DMS114 treated with DMSO at 0.1 percent for 48 hours (cell line): ENCODE measurements around the gene PLIN3.
"Not testable (repeated sequence)": the region's sequence is repeated elsewhere in the genome, so short reads cannot be mapped to it uniquely, and the experiment has no call there.

Experiments
- DNase-seq: peaks from one replicate; lab custom pipeline; 2025; ENCODE audit not compliant: unreplicated experiment; lab: John Stamatoyannopoulos, UW

PLIN3 gene

GRCh38 chr19:4891066-4891465 is 23.6 kb upstream of the PLIN3 start:
- DNase-seq: no peak

- no peak for DNase-seq
These were observed 21.8 kb upstream of the PLIN3 start for GRCh38 chr19:4889034-4889815.

- not testable (repeated sequence) for DNase-seq
These were observed 20.3 kb upstream of the PLIN3 start for GRCh38 chr19:4887803-4888202.

GRCh38 chr19:4884993-4885392 is 17.5 kb upstream of the PLIN3 start:
- not testable (repeated sequence) for DNase-seq

GRCh38 chr19:4882874-4883273 is 15.4 kb upstream of the PLIN3 start:
- not testable (repeated sequence) for DNase-seq

GRCh38 chr19:4879041-4879440 is 11.6 kb upstream of the PLIN3 start:
- no peak for DNase-seq

GRCh38 chr19:4878491-4878968 is 11.1 kb upstream of the PLIN3 start:
- no peak for DNase-seq

GRCh38 chr19:4877753-4878490 is 10.5 kb upstream of the PLIN3 start:
- no peak for DNase-seq

- DNase-seq: no peak
These were observed 6.5 kb upstream of the PLIN3 start for GRCh38 chr19:4873930-4874329.

- DNase-seq: no peak
These were observed 4.2 kb upstream of the PLIN3 start for GRCh38 chr19:4871711-4872110.

- DNase-seq: no peak
These were observed 2.7 kb upstream of the PLIN3 start for GRCh38 chr19:4870025-4870700.

- no peak for DNase-seq
These were observed 893 bp upstream of the PLIN3 start for GRCh38 chr19:4868286-4868834.

- DNase-seq: no peak
These were observed 657 bp downstream of the PLIN3 start for GRCh38 chr19:4866595-4867424.

- no peak for DNase-seq
These were observed 6.3 kb downstream of the PLIN3 start for GRCh38 chr19:4861147-4861546.

- DNase-seq: no peak
These were observed 7.8 kb downstream of the PLIN3 start for GRCh38 chr19:4859697-4860096.

- not testable (repeated sequence) for DNase-seq
These were observed 11.0 kb downstream of the PLIN3 start for GRCh38 chr19:4856468-4856867.

GRCh38 chr19:4853506-4853905 is 14.0 kb downstream of the PLIN3 start:
- not testable (repeated sequence) for DNase-seq

- DNase-seq: no peak
These were observed 15.0 kb downstream of the PLIN3 start for GRCh38 chr19:4852484-4852883.

- DNase-seq: no peak
These were observed 15.7 kb downstream of the PLIN3 start for GRCh38 chr19:4851551-4852290.

GRCh38 chr19:4849019-4849418 is 18.4 kb downstream of the PLIN3 start:
- no peak for DNase-seq
